GM18870 (cell line): Measurements from ENCODE around the gene IL10RB.

Experiments
- ATAC-seq: cut with Tn5 transposase; IDR thresholded peaks from one replicate; pipeline ENCODE4 v1.9.1; 2021; ENCODE audit warnings: moderate library complexity; ENCODE audit not compliant: unreplicated experiment

The IL10RB gene

GRCh38 chr21:33325222-33326067, 59.3 kb downstream of the IL10RB start:
- ATAC-seq, result peak; percentile 25

GRCh38 chr21:33327326-33327725, 61.2 kb downstream of the IL10RB start:
- ATAC-seq, result no peak

GRCh38 chr21:33327792-33328433, 61.7 kb downstream of the IL10RB start:
- ATAC-seq, result no peak

GRCh38 chr21:33330726-33331125, 64.6 kb downstream of the IL10RB start:
- ATAC-seq, result no peak

- no peak for ATAC-seq
These were observed 66.0 kb downstream of the IL10RB start for GRCh38 chr21:33332143-33332542.

GRCh38 chr21:33334191-33334590, 68.0 kb downstream of the IL10RB start:
- ATAC-seq, result no peak

- ATAC-seq, result no peak
These were observed 68.7 kb downstream of the IL10RB start for GRCh38 chr21:33334824-33335223.

GRCh38 chr21:33339135-33339534, 73.0 kb downstream of the IL10RB start:
- ATAC-seq, result no peak

- no peak for ATAC-seq
These were observed 73.8 kb downstream of the IL10RB start for GRCh38 chr21:33339918-33340317.

- ATAC-seq, result no peak
These were observed 79.6 kb downstream of the IL10RB start for GRCh38 chr21:33345751-33346238.
